ENCODE data around the gene METTL26. TPM values are rescaled to one million over a fixed set of nuclear protein-coding genes. Genes with fewer than 3 reads are reported as not detected.
"Not testable (repeated sequence)": the region's sequence is repeated elsewhere in the genome, so short reads cannot be mapped to it uniquely, and the experiment has no call there.

Gene METTL26
- total RNA-seq, 1 donor, result 51.8 TPM

DNA sequence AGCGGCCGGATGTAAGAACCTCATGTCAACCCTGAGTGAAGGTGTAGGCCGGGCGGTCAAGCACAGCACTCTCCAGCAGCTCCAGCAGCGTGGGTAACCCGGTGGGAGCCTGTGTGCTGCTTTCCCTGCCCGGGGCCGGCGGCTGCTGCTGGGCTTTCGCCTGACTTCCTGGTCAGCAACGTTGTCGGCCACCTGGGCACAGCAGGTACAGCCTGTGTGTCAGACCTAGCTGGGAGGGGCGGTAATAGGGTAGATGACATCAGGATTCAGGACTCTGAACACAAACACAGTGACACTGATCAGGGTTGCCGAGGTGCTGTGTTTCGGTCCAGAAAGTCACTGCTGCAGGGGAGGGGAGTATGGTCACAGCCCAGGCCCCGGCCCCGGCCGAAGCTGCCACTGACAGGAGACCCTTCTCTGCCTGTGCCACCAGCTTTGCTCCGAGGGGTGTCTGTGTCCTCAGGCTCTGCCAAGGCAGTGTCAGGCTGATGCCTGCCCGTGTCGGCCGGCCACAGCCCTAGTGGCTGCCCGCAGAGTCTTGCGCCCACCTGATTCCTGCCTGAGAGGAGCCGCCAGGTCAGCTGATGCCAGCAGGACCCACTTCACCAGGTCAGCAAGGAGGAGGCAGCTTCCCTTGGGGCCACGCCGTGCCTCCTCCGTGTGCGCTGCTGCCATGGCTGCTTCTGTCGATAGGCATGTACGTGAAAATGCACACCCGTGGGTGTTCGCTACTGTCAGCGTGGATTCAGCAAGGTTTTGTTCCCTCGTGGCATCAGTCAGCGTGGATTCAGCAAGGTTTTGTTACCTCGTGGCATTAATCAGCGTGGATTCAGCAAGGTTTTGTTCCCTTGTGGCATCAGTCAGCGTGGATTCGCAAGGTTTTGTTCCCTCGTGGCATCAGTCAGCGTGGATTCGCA is 37.0 kb downstream of the METTL26 start:
- H3K4me3 ChIP-seq (ENCODE audit: low read depth, low read length), result no peak overlapping the region
- no peak for DNase-seq (ENCODE audit: low read depth)
- TF ChIP-seq, protein P1, sequence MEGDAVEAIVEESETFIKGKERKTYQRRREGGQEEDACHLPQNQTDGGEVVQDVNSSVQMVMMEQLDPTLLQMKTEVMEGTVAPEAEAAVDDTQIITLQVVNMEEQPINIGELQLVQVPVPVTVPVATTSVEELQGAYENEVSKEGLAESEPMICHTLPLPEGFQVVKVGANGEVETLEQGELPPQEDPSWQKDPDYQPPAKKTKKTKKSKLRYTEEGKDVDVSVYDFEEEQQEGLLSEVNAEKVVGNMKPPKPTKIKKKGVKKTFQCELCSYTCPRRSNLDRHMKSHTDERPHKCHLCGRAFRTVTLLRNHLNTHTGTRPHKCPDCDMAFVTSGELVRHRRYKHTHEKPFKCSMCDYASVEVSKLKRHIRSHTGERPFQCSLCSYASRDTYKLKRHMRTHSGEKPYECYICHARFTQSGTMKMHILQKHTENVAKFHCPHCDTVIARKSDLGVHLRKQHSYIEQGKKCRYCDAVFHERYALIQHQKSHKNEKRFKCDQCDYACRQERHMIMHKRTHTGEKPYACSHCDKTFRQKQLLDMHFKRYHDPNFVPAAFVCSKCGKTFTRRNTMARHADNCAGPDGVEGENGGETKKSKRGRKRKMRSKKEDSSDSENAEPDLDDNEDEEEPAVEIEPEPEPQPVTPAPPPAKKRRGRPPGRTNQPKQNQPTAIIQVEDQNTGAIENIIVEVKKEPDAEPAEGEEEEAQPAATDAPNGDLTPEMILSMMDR (IDR thresholded peaks at IDR 0.05; ENCODE audit: insufficient read depth, low read depth, low read length), result no peak

DNA sequence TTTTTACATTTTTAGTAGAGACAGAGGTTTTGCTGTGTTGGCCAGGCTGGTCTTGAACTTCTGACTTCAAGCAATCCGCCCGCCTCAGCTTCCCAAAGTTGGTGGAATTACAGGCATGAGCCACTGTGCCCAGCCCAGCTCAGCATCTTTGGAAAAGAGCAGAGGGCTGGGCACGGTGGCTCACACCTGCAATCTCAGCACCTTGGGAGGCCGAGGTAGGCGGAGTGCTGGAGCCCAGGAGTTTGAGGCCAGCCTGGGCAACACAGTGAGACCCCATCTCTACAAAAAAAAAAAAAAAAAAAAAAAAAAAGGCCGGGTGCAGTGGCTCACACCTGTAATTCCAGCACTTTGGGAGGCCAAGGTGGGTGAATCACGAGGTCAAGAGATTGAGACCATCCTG is 38.5 kb downstream of the METTL26 start:
- H3K4me3 ChIP-seq (ENCODE audit: low read depth, low read length); DNase-seq (ENCODE audit: low read depth): not testable (repeated sequence)

DNA sequence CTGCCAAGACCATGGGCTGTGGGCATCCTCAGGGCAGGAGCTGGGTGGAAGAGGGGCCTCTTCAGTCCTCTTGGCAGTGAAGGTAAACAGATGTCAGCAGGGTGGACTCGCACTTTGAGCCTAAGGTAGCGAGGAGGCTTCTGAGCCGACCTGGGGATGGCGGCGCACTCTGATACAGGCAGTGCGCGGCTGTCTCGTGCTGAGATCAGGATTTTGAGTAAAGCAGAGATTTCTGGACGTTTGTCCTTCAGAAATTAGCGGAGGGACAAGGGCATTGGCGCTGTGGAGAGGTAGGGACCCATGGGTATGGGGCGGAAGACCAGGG is 39.4 kb downstream of the METTL26 start:
- DNase-seq (ENCODE audit: low read depth), result no peak
- no peak overlapping the region for H3K4me3 ChIP-seq (ENCODE audit: low read depth, low read length)
- TF ChIP-seq, protein P1 (IDR thresholded peaks at IDR 0.05; ENCODE audit: insufficient read depth, low read depth, low read length), result no peak

DNA sequence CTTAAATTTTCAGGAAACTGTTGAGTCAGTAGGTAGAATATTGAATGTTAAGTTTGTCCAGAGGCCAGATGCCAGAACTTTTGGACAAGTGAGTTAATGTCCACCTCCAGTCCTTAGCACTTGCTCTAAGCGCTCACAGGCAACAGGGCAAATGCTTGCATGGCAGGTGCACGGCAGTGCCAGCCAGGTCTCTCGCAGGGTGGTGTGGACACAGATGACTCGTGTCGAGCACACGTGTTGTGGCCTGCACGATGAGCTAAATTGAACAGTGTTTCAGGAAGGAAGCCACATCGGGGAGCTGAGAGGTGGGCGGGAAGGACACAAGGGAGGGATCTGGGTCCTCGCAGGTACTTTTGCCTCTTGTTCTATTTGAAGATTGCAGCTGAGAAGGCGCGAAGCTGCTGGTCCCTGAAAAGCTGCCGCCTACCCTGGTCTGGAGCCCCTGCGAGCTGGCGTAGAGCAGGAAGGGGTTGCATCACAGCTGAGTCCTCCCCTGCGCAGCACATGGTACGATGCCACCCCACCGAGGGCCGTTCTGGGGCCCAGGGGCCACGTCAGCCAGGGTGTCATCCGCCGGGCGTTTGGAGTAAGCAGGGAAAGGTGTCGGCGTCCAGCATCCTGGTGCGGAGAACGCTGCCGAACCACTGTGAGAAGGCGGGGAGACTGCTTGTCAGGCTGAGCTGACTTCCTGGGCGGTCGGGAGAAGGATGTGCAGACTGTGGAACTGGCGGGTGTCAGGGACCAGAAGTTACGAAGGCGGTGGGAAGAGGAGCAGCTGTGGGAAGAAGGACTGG is 40.0 kb downstream of the METTL26 start:
- TF ChIP-seq, protein P1 (IDR thresholded peaks at IDR 0.05; ENCODE audit: insufficient read depth, low read depth, low read length), result no peak
- no peak overlapping the region for H3K4me3 ChIP-seq (ENCODE audit: low read depth, low read length)
- DNase-seq (ENCODE audit: low read depth), result no peak

DNA sequence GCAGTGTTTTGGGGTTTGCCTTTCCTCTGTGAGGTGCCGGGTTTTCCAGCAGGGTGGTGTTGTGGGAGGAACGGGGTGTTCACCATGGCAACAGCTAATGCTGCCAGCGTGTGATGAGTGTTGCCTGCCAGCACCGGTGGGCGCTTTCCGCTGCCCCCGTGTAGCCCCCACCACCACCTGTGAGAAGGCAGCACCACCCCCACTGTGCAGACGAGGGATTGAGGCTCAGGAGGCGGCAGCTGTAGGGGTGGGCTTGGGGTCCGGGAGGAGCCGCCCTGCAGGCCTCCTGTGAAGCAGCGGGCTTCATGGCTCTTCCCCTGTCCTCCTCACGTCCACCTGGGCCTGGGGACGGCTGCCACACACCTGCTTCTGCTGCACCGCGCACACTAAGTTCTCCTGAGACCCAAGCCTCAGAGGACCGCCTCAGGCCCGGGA is 41.0 kb downstream of the METTL26 start:
- no peak for DNase-seq (ENCODE audit: low read depth)
- H3K4me3 ChIP-seq (ENCODE audit: low read depth, low read length), result no peak overlapping the region
- TF ChIP-seq, protein P1 (IDR thresholded peaks at IDR 0.05; ENCODE audit: insufficient read depth, low read depth, low read length), result no peak

DNA sequence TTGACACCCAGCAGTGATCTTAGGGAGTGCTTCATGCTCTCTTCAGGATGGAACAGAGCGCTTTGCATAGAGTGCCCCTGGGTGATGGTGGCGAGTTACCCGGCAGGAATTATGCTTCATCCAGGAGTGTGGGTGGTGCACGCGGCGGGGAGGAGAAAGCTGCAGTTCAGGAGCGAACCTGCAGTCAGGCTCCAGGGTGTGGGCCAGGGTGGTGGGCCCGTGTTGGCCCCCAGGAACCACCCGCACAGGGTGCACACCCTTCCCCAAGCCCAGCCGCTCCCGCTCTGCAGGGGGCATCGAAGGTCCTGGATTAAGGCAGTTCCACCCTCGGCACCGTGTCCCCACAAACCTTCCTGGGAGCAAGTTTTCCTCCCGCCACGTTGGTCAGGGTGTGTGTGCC is 42.3 kb downstream of the METTL26 start:
- H3K4me3 ChIP-seq (ENCODE audit: low read depth, low read length), result no peak overlapping the region
- DNase-seq (ENCODE audit: low read depth), result no peak
- TF ChIP-seq, protein P1 (IDR thresholded peaks at IDR 0.05; ENCODE audit: insufficient read depth, low read depth, low read length), result no peak

DNA sequence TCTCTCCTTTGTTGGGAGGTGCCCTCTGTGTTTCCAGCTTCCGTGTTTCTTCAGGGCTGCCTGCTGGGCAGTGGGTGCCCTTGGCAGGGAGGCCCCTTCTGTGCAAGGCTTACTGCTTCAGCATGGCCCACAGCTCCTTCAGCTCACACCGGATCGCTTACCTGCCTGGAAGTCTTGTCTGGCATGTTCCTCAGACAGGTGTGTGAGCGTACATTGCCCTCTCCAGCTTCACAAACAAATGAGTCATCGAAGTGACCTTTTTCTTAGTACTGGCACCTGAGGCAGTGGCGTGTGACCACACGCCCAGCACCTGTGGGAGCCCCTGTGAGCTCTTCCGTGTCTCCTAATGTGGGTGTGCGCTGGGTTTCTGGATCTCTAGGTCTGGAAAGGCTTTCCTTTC is 42.7 kb downstream of the METTL26 start:
- no peak for DNase-seq (ENCODE audit: low read depth)
- TF ChIP-seq, protein P1 (IDR thresholded peaks at IDR 0.05; ENCODE audit: insufficient read depth, low read depth, low read length), result no peak
- H3K4me3 ChIP-seq (ENCODE audit: low read depth, low read length), result no peak overlapping the region
